HG03469 (cell line): ENCODE data around the gene MCCD1.
"Not testable (repeated sequence)": the region's sequence is repeated elsewhere in the genome, so short reads cannot be mapped to it uniquely, and the experiment has no call there.

ENCODE experiments used
- ATAC-seq: cut with Tn5 transposase; IDR thresholded peaks from one replicate; pipeline ENCODE4 v1.9.1; 2021; ENCODE audit warnings: mild to moderate bottlenecking, moderate library complexity, moderate number of reproducible peaks; ENCODE audit not compliant: unreplicated experiment

The MCCD1 gene

DNA sequence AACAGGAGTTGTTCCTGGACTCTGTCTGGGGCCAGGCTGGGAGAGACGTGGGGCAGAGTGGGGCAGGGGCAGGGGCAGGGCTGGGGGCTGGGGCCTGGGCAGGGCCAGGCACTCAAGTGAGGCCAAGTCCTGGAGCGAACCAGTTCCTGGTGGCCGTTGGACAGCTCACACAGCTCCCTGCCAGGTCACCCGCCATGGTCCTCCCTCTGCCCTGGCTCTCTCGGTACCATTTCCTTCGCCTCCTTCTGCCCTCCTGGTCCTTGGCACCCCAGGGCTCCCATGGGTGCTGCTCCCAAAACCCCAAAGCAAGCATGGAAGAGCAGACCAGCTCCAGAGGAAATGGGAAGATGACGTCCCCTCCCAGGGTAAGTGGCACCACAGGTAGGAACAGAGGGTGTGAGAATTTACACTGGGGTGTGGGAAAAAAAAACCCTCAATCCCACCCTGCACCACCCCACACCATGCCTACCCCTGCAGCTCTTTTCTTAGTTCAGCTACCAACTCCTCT lies at the start of gene MCCD1:
MCCD1 (plus strand) TSS at position 142 of the 508 bp plus-strand sequence; CDS start at position 195, 53 bp downstream.
- ATAC-seq: no peak

GRCh38 chr6:31479151-31479932 lies 49.4 kb upstream of the MCCD1 start:
- no peak for ATAC-seq

DNA sequence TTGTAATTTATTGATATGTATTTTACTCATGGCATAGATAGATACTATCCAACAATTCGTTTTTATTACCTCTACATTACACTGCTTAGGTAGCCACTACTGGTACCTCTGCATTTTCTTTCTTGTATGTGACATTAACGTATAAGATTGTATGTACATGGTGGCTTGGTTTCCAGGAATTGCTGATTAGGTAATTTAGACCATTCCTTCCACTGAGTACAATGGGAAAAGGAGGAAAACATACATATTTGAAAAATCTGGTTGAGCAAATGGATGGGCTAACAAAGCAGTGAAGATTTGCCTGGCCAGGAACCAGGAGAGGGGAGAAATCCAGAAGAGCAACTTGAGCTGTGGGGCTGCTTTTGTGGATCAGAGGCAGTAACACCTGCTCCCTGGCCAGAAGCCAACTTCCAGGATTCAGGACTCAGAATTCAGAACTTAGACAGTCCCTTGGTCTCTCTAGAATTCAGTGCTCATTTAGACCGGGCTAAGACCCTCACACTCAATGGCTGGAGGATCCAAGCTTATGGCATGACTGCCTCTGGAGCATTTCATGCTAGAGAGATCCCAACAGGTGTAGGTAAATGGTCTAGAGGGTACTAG lies 48.7 kb upstream of the MCCD1 start:
- no peak for ATAC-seq

DNA sequence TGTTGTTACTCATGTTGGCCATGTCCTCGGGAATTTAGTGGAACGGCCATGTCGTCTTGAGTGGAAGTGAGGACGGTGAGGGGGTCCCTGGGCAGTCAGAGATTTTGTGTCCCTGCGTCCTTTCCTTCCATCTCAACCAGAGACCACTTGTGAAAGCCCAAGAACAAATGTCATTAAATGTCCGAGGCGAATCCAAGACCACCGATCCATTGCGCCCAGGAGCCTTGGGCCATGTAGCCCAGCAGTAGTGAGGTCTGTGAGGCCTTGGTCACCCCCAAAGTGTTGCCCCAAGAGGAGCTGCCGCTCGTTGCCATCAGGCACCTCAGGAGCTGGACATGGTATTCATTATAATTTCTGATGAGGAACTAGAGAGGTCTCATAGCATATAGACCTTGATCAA lies 48.2 kb upstream of the MCCD1 start:
- ATAC-seq: no peak

- ATAC-seq: no peak
Measured at GRCh38 chr6:31483392-31483791, 45.4 kb upstream of the MCCD1 start.

DNA sequence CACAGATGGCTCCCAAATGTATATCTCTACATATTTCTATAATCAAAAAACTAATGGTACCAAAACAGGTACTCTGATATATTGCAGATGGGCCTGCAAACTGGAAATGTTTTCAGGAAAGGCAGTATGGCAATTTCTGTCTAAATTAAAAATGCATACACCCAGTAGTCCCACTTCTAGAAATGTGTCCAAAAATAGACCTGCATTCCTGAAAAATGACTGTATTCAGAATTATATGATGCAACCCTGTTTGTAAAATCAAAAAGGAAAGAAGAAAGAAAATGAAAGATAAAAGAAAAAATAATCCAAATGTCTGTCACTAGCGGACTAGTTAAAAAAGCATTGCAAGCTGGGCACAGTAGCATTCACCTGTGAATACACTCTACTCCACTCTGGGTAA lies 43.7 kb upstream of the MCCD1 start:
- no peak for ATAC-seq

- not testable (repeated sequence) for ATAC-seq
Measured at GRCh38 chr6:31486065-31486837, 42.5 kb upstream of the MCCD1 start.

- ATAC-seq: not testable (repeated sequence)
Measured at GRCh38 chr6:31487674-31488073, 41.1 kb upstream of the MCCD1 start.

DNA sequence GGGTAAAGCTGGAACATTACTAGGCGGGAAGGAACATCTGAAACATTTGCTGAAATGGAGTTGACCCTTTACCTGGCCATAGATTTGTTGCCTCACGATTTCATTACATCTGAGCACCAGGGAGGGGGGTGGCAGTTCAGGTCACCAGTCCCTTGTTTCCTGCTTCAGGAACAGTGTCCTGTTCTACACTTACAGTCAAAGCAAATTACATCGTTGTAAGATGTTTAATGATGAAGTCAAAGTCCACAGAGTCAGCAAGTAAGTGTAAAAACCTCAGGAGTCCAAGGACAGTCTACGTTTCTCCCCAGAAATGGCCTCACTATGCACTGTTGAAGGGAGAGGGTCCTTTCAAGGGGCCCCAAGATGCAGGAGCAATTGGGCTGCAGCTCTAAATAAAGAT lies 39.7 kb upstream of the MCCD1 start:
- no peak for ATAC-seq

GRCh38 chr6:31490115-31490873 lies 38.5 kb upstream of the MCCD1 start:
- ATAC-seq: no peak

- not testable (repeated sequence) for ATAC-seq
Measured at GRCh38 chr6:31493550-31493874, 35.2 kb upstream of the MCCD1 start.

DNA sequence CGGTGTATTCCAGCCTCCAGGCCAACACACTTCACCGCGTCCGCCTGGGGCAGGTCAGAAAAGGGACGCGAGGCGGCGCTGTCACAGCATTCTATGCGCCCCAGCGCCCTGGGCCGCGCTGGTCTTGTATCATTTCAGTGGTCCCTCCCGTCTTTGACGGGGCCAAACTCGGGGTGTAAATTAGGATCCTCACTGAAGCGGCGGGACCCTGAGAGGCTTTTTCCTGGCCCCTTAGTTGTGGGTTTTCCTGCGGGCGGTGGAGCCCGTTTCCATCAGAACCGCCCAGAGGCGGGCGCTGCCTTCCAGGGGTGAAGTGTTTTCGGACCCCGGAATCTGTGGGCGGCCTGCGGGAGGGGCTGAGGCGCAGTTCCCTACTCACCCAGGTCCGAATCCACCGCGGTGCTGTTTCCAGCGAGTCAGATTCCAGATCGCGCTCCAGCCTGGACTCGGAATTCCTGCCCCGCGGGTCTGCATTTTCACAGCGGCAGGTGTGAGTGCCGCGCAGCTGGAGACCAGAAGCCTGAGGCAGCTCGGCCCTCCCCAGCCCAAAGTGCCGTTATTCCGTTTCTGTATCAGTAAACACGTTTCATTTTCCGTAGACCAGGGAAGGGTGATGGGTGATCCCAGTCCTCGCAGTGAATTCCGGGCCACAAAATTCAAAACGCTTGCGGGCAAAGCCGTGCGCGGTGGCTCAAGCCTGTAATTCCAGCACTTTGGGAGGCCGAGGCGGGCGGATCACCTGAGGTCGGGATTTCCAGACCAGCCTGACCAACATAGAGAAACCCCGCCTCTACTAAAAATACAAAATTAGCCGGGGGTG lies 34.7 kb upstream of the MCCD1 start:
- ATAC-seq: peak; percentile 33

GRCh38 chr6:31495580-31495979 lies 33.2 kb upstream of the MCCD1 start:
- ATAC-seq: no peak

- ATAC-seq: not testable (repeated sequence)
Measured at GRCh38 chr6:31496826-31497225, 31.9 kb upstream of the MCCD1 start.

GRCh38 chr6:31497531-31498476 lies 31.0 kb upstream of the MCCD1 start, which contains the start of gene MICB:
TSS of gene MICB (plus strand) at chr6:31498145. CDS start at chr6:31498194, 49 bp downstream.
- no peak for ATAC-seq

- no peak for ATAC-seq
Measured at GRCh38 chr6:31498748-31499147, 30.0 kb upstream of the MCCD1 start.

DNA sequence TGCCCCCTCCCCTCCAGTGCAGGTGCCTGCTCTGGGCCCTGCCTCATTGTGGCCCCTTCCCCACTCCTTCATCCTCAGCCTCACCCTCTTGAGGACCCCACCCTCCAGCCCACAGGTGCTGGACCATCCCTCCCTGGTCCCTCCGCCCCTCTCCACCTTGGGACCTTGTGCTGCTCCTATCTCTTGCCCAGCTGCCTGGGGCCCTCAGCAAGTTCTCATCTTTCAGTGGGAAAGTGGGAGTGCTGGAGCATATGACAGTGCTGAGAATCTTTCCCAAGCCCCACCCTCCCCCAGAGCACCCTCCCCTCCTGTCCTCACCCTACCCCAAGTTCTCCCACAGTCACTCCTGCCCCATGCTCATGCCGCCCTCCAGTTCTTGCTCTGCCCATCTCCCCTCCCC lies 29.1 kb upstream of the MCCD1 start:
- ATAC-seq: not testable (repeated sequence)

- ATAC-seq: no peak
Measured at GRCh38 chr6:31502586-31502985, 26.2 kb upstream of the MCCD1 start.

DNA sequence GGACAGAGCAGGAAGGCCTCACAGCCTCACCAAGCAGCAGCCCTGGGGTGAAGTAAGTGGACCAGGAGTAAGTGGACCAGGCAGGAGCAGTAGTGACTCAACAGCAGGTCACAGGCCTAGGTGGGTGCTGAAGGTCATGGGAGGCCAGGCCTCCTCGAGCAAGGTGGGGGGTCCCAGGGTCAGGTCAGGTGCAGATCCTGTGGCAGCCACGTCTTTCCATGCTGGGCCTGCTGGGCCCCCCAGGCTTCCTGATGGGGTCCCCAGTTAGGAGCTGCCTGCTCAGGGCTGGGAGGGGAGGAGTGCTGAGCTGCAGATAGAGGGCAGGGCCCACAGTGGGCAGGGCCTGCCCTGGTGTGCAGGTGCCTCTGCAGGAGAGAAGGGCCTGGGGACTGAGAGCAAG lies 19.7 kb upstream of the MCCD1 start:
- ATAC-seq: not testable (repeated sequence)
